Stimulated activated naive CD8-positive, alpha-beta T cell treated with anti-CD3 and anti-CD28 coated beads, Interleukin-15, Interleukin-2, amounts not matched to agents 100 ng/mL and 50 ng/mL, for 24 hours (primary cell): ENCODE measurements around the gene ITIH5.

Experiments used
- H3K27ac Mint-ChIP-seq: one replicate; pipeline ENCODE4 v1.8.0; 2021; ENCODE audit warnings: mild to moderate bottlenecking, mixed read lengths
- H3K27me3 Mint-ChIP-seq: one replicate; pipeline ENCODE4 v1.8.0; 2021; ENCODE audit warnings: mixed read lengths
- H3K36me3 Mint-ChIP-seq: one replicate; pipeline ENCODE4 v1.8.0; 2021; ENCODE audit warnings: low read depth, mixed read lengths
- H3K4me1 Mint-ChIP-seq: one replicate; pipeline ENCODE4 v1.8.0; 2021; ENCODE audit warnings: low read depth, mixed read lengths
- H3K4me3 Mint-ChIP-seq: one replicate; pipeline ENCODE4 v1.8.0; 2021; ENCODE audit warnings: mild to moderate bottlenecking, mixed read lengths
- H3K9me3 Mint-ChIP-seq: one replicate; pipeline ENCODE4 v1.8.0; 2021; ENCODE audit warnings: mixed read lengths

The ITIH5 gene

GRCh38 chr10:7545261-7545660, 121.5 kb downstream of the ITIH5 start:
- H3K36me3 Mint-ChIP-seq: no peaks in the 10 kb centered on the region
- H3K27me3 Mint-ChIP-seq: no peaks in the 10 kb centered on the region
- H3K27ac Mint-ChIP-seq: no peak overlapping the region
- H3K4me3 Mint-ChIP-seq: no peak overlapping the region
- no peaks in the 10 kb centered on the region for H3K9me3 Mint-ChIP-seq
- H3K4me1 Mint-ChIP-seq: no peaks in the 10 kb centered on the region

DNA sequence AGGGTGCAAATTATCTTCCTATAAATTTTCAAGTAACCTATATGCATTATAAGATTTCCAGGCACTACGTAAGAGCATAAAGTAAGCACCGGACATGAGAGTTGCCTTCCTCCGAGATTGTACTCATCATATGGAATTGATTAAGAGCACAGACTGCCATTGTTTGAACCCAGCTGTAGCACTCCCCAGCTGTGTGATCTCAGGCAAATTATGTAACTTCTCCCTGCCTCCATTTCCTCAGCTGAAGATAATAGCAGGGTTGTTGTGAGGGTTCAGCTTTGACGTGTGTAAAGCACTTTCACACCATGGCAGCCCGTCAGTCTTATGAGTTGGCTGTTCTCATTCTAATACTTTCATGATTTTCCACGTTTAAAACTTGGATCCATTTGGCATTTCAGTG, 122.6 kb downstream of the ITIH5 start:
- no peak overlapping the region for H3K4me3 Mint-ChIP-seq
- no peaks in the 10 kb centered on the region for H3K27me3 Mint-ChIP-seq
- peaks cover 3% of the 10 kb centered on the region for H3K36me3 Mint-ChIP-seq
- no peak overlapping the region for H3K27ac Mint-ChIP-seq
- peaks cover 7% of the 10 kb centered on the region for H3K4me1 Mint-ChIP-seq
- H3K9me3 Mint-ChIP-seq: peaks cover 3% of the 10 kb centered on the region

- H3K4me1 Mint-ChIP-seq: peaks cover 20% of the 10 kb centered on the region
- H3K27ac Mint-ChIP-seq: no peak overlapping the region
- H3K4me3 Mint-ChIP-seq: no peak overlapping the region
- H3K9me3 Mint-ChIP-seq: peaks cover 16% of the 10 kb centered on the region
- H3K27me3 Mint-ChIP-seq: no peaks in the 10 kb centered on the region
- H3K36me3 Mint-ChIP-seq: peaks cover 12% of the 10 kb centered on the region
Measured at GRCh38 chr10:7542189-7542914, 124.4 kb downstream of the ITIH5 start.

DNA sequence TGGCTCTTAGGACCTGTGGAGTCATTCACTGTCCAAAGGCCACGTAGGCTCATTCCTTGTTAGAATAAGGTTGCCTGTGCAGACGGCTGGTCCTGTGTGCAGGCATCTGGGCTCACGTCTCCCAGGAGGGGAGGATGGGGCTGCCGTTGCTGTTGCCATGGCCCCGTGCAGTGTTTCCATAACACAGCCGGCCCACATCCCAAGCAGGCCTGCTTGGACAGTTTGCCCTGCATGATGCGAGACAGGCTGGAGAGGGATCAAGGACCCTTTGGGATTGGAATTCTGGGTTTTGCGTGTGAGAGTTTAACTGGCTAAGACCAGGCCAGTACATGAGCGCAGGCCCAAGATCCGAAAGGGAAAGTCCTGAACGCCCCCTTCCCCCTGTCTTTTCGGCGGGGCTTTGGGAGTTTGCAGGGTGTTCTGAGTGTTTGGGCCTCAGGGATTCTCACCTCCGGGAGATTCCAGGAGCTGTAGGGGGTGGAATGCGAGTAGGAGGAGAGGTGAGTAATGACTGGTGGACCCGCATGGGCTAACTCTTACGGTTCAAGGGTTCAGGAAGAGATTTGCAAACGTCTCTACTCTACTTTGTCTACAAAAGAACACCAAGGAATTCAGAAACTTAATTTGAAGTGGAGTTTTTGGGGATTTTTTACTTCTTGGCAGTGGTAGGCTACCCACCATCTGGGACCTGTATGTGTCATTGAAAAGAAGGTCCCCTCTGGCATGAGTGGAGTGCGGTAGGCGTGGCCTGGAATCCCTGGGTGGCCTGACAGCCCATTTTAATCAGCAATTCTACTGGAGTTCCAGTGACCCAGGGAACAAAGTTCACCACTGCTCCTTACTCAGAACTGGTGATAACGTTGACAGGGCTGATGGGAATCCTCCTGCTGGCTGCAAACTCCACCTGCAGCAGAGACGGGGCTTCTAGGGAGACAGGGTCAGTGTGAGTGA, 125.4 kb downstream of the ITIH5 start:
- no peaks in the 10 kb centered on the region for H3K27me3 Mint-ChIP-seq
- H3K9me3 Mint-ChIP-seq: peaks cover 16% of the 10 kb centered on the region
- H3K4me1 Mint-ChIP-seq: peaks cover 20% of the 10 kb centered on the region
- no peak overlapping the region for H3K27ac Mint-ChIP-seq
- H3K36me3 Mint-ChIP-seq: peaks cover 12% of the 10 kb centered on the region
- no peak overlapping the region for H3K4me3 Mint-ChIP-seq

DNA sequence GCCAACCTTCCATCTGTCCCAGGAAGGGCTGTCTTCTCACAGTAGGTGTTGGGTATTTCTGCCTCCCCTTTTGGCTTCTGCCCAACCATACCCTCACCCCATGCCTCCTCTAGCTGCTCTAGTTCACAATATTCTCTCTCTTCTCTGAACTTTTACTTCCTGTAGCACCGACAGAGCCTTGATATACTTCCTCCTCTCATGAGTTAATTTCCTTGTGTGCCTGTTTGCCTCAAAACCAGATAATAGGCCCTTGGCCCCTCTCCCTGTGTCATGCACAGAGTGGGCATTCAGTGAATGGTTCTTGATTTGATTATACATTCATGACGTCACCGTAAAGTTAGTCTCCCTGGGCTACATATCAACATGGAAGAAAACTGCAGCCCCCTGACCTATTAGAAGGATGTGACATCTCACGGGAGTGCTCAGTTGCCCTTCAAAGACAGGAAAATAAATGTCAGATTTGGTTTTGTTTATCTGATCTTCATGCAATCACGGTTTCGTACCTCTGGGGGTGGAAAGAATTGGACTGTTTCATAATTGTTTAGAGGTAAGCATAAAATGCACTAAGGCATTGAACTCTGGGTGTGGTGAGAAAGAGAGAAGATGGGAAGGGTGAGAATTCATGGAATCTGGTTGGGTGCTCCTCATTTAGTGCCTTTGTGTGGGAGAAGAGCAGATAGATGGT, 127.7 kb downstream of the ITIH5 start:
- peak overlapping the region; percentile 78 for H3K27ac Mint-ChIP-seq
- peaks cover 16% of the 10 kb centered on the region for H3K9me3 Mint-ChIP-seq
- H3K4me1 Mint-ChIP-seq: peaks cover 20% of the 10 kb centered on the region
- no peaks in the 10 kb centered on the region for H3K27me3 Mint-ChIP-seq
- peak overlapping the region; percentile 20 for H3K4me3 Mint-ChIP-seq
- peaks cover 12% of the 10 kb centered on the region for H3K36me3 Mint-ChIP-seq

DNA sequence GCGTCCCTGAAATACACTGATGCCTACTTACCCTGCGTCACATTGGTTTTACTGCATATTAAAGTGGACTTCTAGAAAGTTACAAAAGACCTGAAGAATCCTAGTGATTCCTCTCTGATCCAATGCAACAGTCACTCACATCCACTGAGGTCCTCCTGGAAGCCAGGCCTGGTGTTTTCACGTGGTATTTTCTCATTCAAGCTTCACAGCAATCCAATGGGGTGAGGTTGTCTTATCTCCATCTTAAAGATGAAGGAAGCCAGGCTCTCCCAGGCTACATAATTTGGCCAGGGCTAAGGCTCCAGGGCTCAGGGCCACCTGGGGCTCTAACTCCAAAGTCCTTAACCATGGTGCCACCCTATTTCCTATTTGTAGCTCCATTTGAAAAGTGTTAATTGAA, 129.6 kb downstream of the ITIH5 start:
- peaks cover 16% of the 10 kb centered on the region for H3K9me3 Mint-ChIP-seq
- H3K36me3 Mint-ChIP-seq: peaks cover 12% of the 10 kb centered on the region
- peaks cover 20% of the 10 kb centered on the region for H3K4me1 Mint-ChIP-seq
- no peak overlapping the region for H3K27ac Mint-ChIP-seq
- no peak overlapping the region for H3K4me3 Mint-ChIP-seq
- peaks cover 2% of the 10 kb centered on the region for H3K27me3 Mint-ChIP-seq

- Mint-ChIP-seq H3K36me3 (peaks cover 12% of the 10 kb centered on the region), H3K27me3 (peaks cover 9% of the 10 kb centered on the region), H3K27ac (no peak overlapping the region), H3K9me3 (peaks cover 16% of the 10 kb centered on the region), H3K4me3 (no peak overlapping the region), H3K4me1 (peaks cover 16% of the 10 kb centered on the region)
Measured at GRCh38 chr10:7534480-7534852, 132.3 kb downstream of the ITIH5 start.

GRCh38 chr10:7533657-7534479, 132.9 kb downstream of the ITIH5 start:
- Mint-ChIP-seq H3K27me3 (peaks cover 12% of the 10 kb centered on the region), H3K27ac (no peak overlapping the region), H3K36me3 (peaks cover 6% of the 10 kb centered on the region), H3K4me3 (no peak overlapping the region), H3K4me1 (peaks cover 10% of the 10 kb centered on the region), H3K9me3 (peaks cover 10% of the 10 kb centered on the region)

- no peak overlapping the region for H3K4me3 Mint-ChIP-seq
- peaks cover 3% of the 10 kb centered on the region for H3K9me3 Mint-ChIP-seq
- H3K27ac Mint-ChIP-seq: no peak overlapping the region
- H3K36me3 Mint-ChIP-seq: peaks cover under 1% of the 10 kb centered on the region
- peaks cover under 1% of the 10 kb centered on the region for H3K4me1 Mint-ChIP-seq
- peaks cover 16% of the 10 kb centered on the region for H3K27me3 Mint-ChIP-seq
Measured at GRCh38 chr10:7532723-7533498, 133.9 kb downstream of the ITIH5 start.

DNA sequence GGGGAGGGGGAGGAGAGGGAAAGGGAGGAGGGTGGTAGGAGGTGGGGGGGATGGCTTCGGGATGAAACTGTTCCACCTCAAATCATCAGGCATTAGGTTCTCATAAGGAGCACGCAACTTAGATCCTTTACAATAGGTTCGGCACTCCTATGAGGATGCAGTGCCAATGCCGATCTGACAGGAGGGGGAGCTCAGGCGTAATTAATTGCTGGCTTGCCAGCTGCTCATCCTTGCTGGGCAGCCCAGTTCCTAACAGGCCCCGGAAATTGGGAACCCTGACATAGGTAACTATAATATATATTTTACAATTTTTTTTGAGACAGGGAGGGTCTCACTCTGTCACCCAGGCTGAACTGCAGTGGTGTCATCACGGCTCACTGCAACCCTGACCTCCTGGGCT, 137.1 kb downstream of the ITIH5 start:
- Mint-ChIP-seq H3K36me3 (no peaks in the 10 kb centered on the region), H3K9me3 (no peaks in the 10 kb centered on the region), H3K27ac (no peak overlapping the region), H3K27me3 (peaks cover 16% of the 10 kb centered on the region), H3K4me3 (no peak overlapping the region), H3K4me1 (peaks cover 6% of the 10 kb centered on the region)

DNA sequence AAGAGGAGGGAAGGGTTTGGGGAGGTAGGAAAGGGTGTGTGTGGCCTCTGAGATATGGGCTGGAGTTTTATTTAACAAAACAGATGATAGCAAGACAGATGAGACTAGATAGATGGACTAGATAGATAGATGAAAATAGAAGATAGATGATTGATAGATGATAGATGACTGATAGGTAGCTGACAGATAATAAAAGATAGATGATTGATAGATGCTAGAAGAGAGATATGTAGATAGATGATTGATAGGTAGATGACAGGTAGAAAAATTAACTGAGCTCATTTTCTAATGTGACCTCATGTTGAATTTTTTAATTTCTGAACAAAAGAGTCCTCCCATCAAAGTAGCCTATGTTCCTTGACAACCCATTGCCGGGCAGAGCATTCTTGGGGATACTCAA, 139.3 kb downstream of the ITIH5 start:
- Mint-ChIP-seq H3K27ac (no peak overlapping the region), H3K4me1 (peaks cover 6% of the 10 kb centered on the region)

DNA sequence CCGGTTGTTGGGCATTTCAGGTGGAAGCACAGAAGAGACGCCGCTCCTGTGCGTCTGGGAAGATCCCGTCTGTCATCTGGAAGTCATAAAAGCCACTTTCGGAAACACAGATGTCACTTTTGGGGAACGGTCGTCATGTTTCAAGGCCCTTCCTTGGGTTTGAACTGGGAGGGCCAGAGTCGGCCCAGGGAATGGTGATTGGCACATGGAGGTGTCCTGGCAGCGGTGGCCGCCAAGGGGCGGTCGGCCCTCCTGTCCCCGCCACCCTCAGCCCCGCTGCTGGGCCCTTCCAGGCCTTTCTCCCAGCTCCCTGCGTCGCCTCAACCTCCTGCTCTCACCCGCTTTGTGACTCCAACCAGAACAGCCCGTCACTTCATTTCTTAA, 140.8 kb downstream of the ITIH5 start:
- Mint-ChIP-seq H3K9me3 (no peaks in the 10 kb centered on the region), H3K4me3 (no peak overlapping the region), H3K36me3 (no peaks in the 10 kb centered on the region), H3K4me1 (peaks cover 7% of the 10 kb centered on the region), H3K27me3 (peaks cover 11% of the 10 kb centered on the region), H3K27ac (peak overlapping the region; percentile 38)

More for the DNA sequence above, 139.3 kb downstream of the ITIH5 start:
- Mint-ChIP-seq H3K36me3 (no peaks in the 10 kb centered on the region), H3K4me3 (no peak overlapping the region), H3K27me3 (peaks cover 13% of the 10 kb centered on the region), H3K9me3 (no peaks in the 10 kb centered on the region)

- no peak overlapping the region for H3K27ac Mint-ChIP-seq
- H3K4me1 Mint-ChIP-seq: peaks cover 11% of the 10 kb centered on the region
- no peak overlapping the region for H3K4me3 Mint-ChIP-seq
Measured at GRCh38 chr10:7525314-7526016, 141.3 kb downstream of the ITIH5 start.

More at GRCh38 chr10:7525314-7526016, 141.3 kb downstream of the ITIH5 start:
- peaks cover 7% of the 10 kb centered on the region for H3K27me3 Mint-ChIP-seq
- H3K36me3 Mint-ChIP-seq: no peaks in the 10 kb centered on the region
- H3K9me3 Mint-ChIP-seq: no peaks in the 10 kb centered on the region
